CD14-positive monocyte (primary cell): ENCODE measurements around the gene MAST2. TPM values are rescaled to one million over a fixed set of nuclear protein-coding genes. Genes with fewer than 3 reads are reported as not detected.

Experiments used
- DNase-seq, 3 donors: peaks; one replicate each; pipeline ENCODE4 v3.0.0-alpha.2; 2011 to 2022
- H2AFZ ChIP-seq: 2 replicates; pipeline ENCODE4 v1.6.0; 2012; ENCODE audit warnings: mild to moderate bottlenecking, low read depth, low read length, inconsistent platforms; ENCODE audit not compliant: insufficient read depth, poor library complexity, severe bottlenecking
- H3K27ac ChIP-seq, 2 donors: 1 replicate in 1 of 2; 2 replicates in 1 of 2; pipeline ENCODE4 v1.5.1; 2012 to 2013; ENCODE audit warnings: low read length in 2 of 2, control low read depth in 1 of 2, inconsistent platforms in 1 of 2, low read depth in 1 of 2, mild to moderate bottlenecking in 1 of 2
- H3K27me3 ChIP-seq, 2 donors: one replicate each; pipeline versions ENCODE4 v1.6.0 to v1.6.1; 2011 to 2013; ENCODE audit warnings: low read length in 2 of 2; ENCODE audit not compliant: control insufficient read depth in 2 of 2, insufficient read depth in 2 of 2
- H3K36me3 ChIP-seq, 2 donors: replicated peaks in 1 of 2; 1 replicate in 1 of 2; 2 replicates in 1 of 2; pipeline versions ENCODE4 v1.5.1 to v1.6.1; 2012 to 2013; ENCODE audit warnings: low read length in 2 of 2, control low read depth in 1 of 2, inconsistent platforms in 1 of 2, mild to moderate bottlenecking in 1 of 2; ENCODE audit not compliant: insufficient read depth in 2 of 2, control insufficient read depth in 1 of 2
- H3K4me1 ChIP-seq, 2 donors: 1 replicate in 1 of 2; 2 replicates in 1 of 2; pipeline versions ENCODE4 v1.5.1 to v1.6.1; 2012 to 2013; ENCODE audit warnings: low read length in 2 of 2, control low read depth in 1 of 2, inconsistent platforms in 1 of 2, mild to moderate bottlenecking in 1 of 2, moderate library complexity in 1 of 2; ENCODE audit not compliant: insufficient read depth in 2 of 2, control insufficient read depth in 1 of 2
- H3K4me2 ChIP-seq: replicated peaks from 2 replicates; pipeline ENCODE3; 2012; ENCODE audit warnings: low read length, moderate library complexity, mild to moderate bottlenecking; ENCODE audit not compliant: poor library complexity, severe bottlenecking; ENCODE audit errors: extremely low read depth
- H3K4me3 ChIP-seq, 3 experiments: fragments of 200-600 bp in 1 of 3; sonication (generic) in 1 of 3; replicated peaks in 1 of 3; 1 replicate in 2 of 3; 2 replicates in 1 of 3; pipeline ENCODE4 v1.5.1; 2011 to 2013; ENCODE audit warnings: low read length in 3 of 3, mild to moderate bottlenecking in 3 of 3, control low read depth in 2 of 3, low read depth in 2 of 3, inconsistent platforms in 1 of 3, moderate library complexity in 1 of 3
- H3K79me2 ChIP-seq: 2 replicates; pipeline ENCODE4 v1.6.0; 2012; ENCODE audit warnings: mild to moderate bottlenecking, control low read depth, inconsistent platforms, low read length, moderate library complexity; ENCODE audit not compliant: insufficient read depth
- H3K9ac ChIP-seq: 2 replicates; pipeline ENCODE4 v1.6.0; 2017; ENCODE audit warnings: low read length, mild to moderate bottlenecking; ENCODE audit not compliant: insufficient read depth, poor library complexity, severe bottlenecking
- H3K9me3 ChIP-seq, 2 donors: replicated peaks in 1 of 2; 1 replicate in 1 of 2; 2 replicates in 1 of 2; pipeline versions ENCODE4 v1.5.1 to v1.6.1; 2012 to 2013; ENCODE audit warnings: low read length in 2 of 2, control low read depth in 1 of 2; ENCODE audit not compliant: control insufficient read depth in 1 of 2, insufficient read depth in 1 of 2
- H4K20me1 ChIP-seq: 2 replicates; pipeline ENCODE4 v1.6.0; 2012; ENCODE audit warnings: mild to moderate bottlenecking, low read length, control low read depth, moderate library complexity; ENCODE audit not compliant: insufficient read depth
- H3K27ac Mint-ChIP-seq, 7 donors: one replicate each; pipeline ENCODE4 v1.8.0; 2020; ENCODE audit warnings: mild to moderate bottlenecking in 7 of 7, mixed read lengths in 7 of 7, moderate library complexity in 6 of 7, inconsistent platforms in 2 of 7
- H3K27me3 Mint-ChIP-seq, 3 donors: one replicate each; pipeline ENCODE4 v1.8.0; 2021 to 2022; ENCODE audit warnings: low read depth in 3 of 3, mild to moderate bottlenecking in 3 of 3, mixed read lengths in 3 of 3, moderate library complexity in 3 of 3, inconsistent platforms in 1 of 3
- H3K36me3 Mint-ChIP-seq, 2 donors: one replicate each; pipeline ENCODE4 v1.8.0; 2020; ENCODE audit warnings: mixed read lengths in 2 of 2, inconsistent platforms in 1 of 2, mild to moderate bottlenecking in 1 of 2
- H3K4me1 Mint-ChIP-seq: one replicate; pipeline ENCODE4 v1.8.0; 2020; ENCODE audit warnings: mild to moderate bottlenecking, mixed read lengths
- H3K4me3 Mint-ChIP-seq, 2 donors: one replicate each; pipeline ENCODE4 v1.8.0; 2020; ENCODE audit warnings: mild to moderate bottlenecking in 2 of 2, mixed read lengths in 2 of 2, moderate library complexity in 1 of 2
- H3K9me3 Mint-ChIP-seq, 7 donors: one replicate each; pipeline ENCODE4 v1.8.0; 2020 to 2022; ENCODE audit warnings: mixed read lengths in 7 of 7, mild to moderate bottlenecking in 6 of 7, moderate library complexity in 6 of 7, inconsistent platforms in 2 of 7
- CTCF ChIP-seq: fragments of 200-600 bp; IDR thresholded peaks from one replicate; pipeline ENCODE4 v1.8.0; 2022; ENCODE audit warnings: antibody characterized with exemption, mild to moderate bottlenecking
- WGBS: methylation state at CpG from one replicate; pipeline ENCODE4 v1.1.5; 2013; ENCODE audit warnings: missing lambda C conversion rate; ENCODE audit not compliant: insufficient coverage; 5-methylcytosine and 5-hydroxymethylcytosine counted together
- intact Hi-C, 2 donors: fragments of 100-400 bp; cut with micrococcal nuclease; formaldehyde crosslinking; loops; one replicate each; pipeline versions ENCODE4 v1.15.0 to v1.15.1; 2023
- polyA plus RNA-seq, 3 donors: library from polyadenylated mRNA; depleted of rRNA in 1 of 3; unstranded in 2 of 3; stranded (reverse) in 1 of 3; fragments of 300-500 nt in 2 of 3; fragments of >200 nt in 1 of 3; fragmentation: Illumina TruSeq in 2 of 3; gene quantifications; 1 replicate in 2 of 3; 2 replicates in 1 of 3; pipeline ENCODE4 v1.2.3, GENCODE V29; 2012 to 2021

The MAST2 gene
- polyA plus RNA-seq, 3 donors: 1.0 to 7.2 (median 2.5) TPM

DNA sequence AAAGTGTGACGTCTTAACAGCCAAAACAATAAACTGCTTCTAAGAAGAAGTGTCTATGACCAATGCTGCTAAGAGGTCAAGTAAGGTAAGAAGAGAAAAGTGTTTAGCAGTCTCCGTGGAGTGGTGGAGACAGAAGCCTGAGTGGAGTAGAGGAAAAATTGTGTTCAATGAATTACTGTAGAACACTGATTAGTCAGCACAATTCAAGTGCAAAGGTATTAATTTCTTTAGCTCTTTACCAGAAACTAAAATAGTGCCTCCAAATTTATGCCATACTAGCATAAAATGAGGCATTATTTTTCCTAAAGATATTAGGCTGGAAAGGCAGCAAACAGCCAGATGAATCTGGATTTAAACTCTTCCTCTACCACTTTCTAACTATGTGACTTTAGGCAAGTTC is 272.9 kb downstream of the MAST2 start:
- intact Hi-C loops: no loop called here
- peaks cover under 1% of the 10 kb centered on the region in 2 donors for H3K4me1 ChIP-seq
- H3K9ac ChIP-seq: no peak overlapping the region
- H3K4me3 Mint-ChIP-seq: no peak overlapping the region
- H3K4me2 ChIP-seq: no peak overlapping the region
- no peaks in the 10 kb centered on the region for H3K27me3 ChIP-seq
- no peak for TF ChIP-seq CTCF
- H3K36me3 ChIP-seq: no peaks in the 10 kb centered on the region
- no peak for DNase-seq
- no peak overlapping the region for H2AFZ ChIP-seq
- H3K9me3 ChIP-seq: no peaks in the 10 kb centered on the region
- no peaks in the 10 kb centered on the region for H3K79me2 ChIP-seq
- H3K27me3 Mint-ChIP-seq: no peaks in the 10 kb centered on the region
- no peaks in the 10 kb centered on the region for H3K36me3 Mint-ChIP-seq
- no peak overlapping the region for H3K4me3 ChIP-seq
- H3K4me1 Mint-ChIP-seq: peaks cover 5% of the 10 kb centered on the region
- no peaks in the 10 kb centered on the region for H3K9me3 Mint-ChIP-seq
- no peak overlapping the region for H3K27ac ChIP-seq
- WGBS: 100% methylated on average over 1 of the region's 2 CpGs
- no peak overlapping the region for H3K27ac Mint-ChIP-seq
- no peaks in the 10 kb centered on the region for H4K20me1 ChIP-seq

- Histone ChIP-seq H3K9me3 (no peaks in the 10 kb centered on the region), H3K4me2 (no peak overlapping the region), H3K36me3 (no peaks in the 10 kb centered on the region), H3K79me2 (no peaks in the 10 kb centered on the region), H3K9ac (no peak overlapping the region), H3K4me3 (no peak overlapping the region), H3K27me3 (no peaks in the 10 kb centered on the region), H3K27ac (no peak overlapping the region), H4K20me1 (no peaks in the 10 kb centered on the region), H3K4me1 (no peaks in the 10 kb centered on the region), H2AFZ (no peak overlapping the region)
- Mint-ChIP-seq H3K9me3 (peaks cover 0 to 2% (median 0%) of the 10 kb centered on the region in 7 donors), H3K36me3 (no peaks in the 10 kb centered on the region), H3K4me1 (peaks cover 7% of the 10 kb centered on the region), H3K27me3 (no peaks in the 10 kb centered on the region), H3K4me3 (no peak overlapping the region), H3K27ac (no peak overlapping the region)
- intact Hi-C loops: no loop called here
- no peak for DNase-seq
- TF ChIP-seq CTCF: no peak
- WGBS: no CpG with 5 or more reads among the region's 4 CpGs
Observed at GRCh38 chr1:46077644-46078043, 274.2 kb downstream of the MAST2 start.
